Mesendoderm (in vitro differentiated cells): ENCODE results near the gene PCDHA13.
"Not testable (repeated sequence)": the region's sequence is repeated elsewhere in the genome, so short reads cannot be mapped to it uniquely, and the experiment has no call there.

ENCODE experiments used
- DNase-seq: peaks from one replicate; pipeline ENCODE4 v3.0.0; 2013
- H2AK5ac ChIP-seq: 2 replicates; pipeline ENCODE4 v1.6.1; 2013; ENCODE audit warnings: low read length, inconsistent platforms
- H2BK120ac ChIP-seq: 2 replicates; pipeline ENCODE4 v1.6.1; 2013; ENCODE audit warnings: low read depth, mild to moderate bottlenecking, low read length, moderate library complexity, mixed read lengths
- H2BK15ac ChIP-seq: replicated peaks from 2 replicates; pipeline ENCODE4 v1.6.1; 2013; ENCODE audit warnings: low read depth, mild to moderate bottlenecking, moderate library complexity
- H2BK5ac ChIP-seq: 2 replicates; pipeline ENCODE4 v1.6.1; 2013; ENCODE audit warnings: low read length, inconsistent platforms
- H3K18ac ChIP-seq: 2 replicates; pipeline ENCODE4 v1.6.1; 2013; ENCODE audit warnings: mild to moderate bottlenecking, low read length, mixed read lengths
- H3K23ac ChIP-seq: one replicate; pipeline ENCODE4 v1.6.1; 2013; ENCODE audit warnings: low read length
- H3K27ac ChIP-seq: 2 replicates; pipeline ENCODE4 v1.5.1; 2013; ENCODE audit warnings: low read depth, mild to moderate bottlenecking, inconsistent platforms, low read length, moderate library complexity
- H3K27me3 ChIP-seq: 2 replicates; pipeline ENCODE4 v1.6.1; 2013; ENCODE audit warnings: low read length, control low read depth, mild to moderate bottlenecking, inconsistent platforms; ENCODE audit not compliant: insufficient read depth, poor library complexity
- H3K36me3 ChIP-seq: 2 replicates; pipeline ENCODE4 v1.6.1; 2013; ENCODE audit warnings: low read length, inconsistent platforms; ENCODE audit not compliant: control insufficient read depth, insufficient read depth
- H3K4ac ChIP-seq: one replicate; pipeline ENCODE4 v1.6.1; 2013; ENCODE audit warnings: low read depth, mild to moderate bottlenecking, low read length, moderate library complexity
- H3K4me1 ChIP-seq: 2 replicates; pipeline ENCODE4 v1.6.1; 2013; ENCODE audit warnings: low read depth, low read length, inconsistent platforms; ENCODE audit not compliant: control insufficient read depth
- H3K4me2 ChIP-seq: 2 replicates; pipeline ENCODE4 v1.6.1; 2013; ENCODE audit warnings: low read length
- H3K4me3 ChIP-seq: 2 replicates; pipeline ENCODE4 v1.5.1; 2013; ENCODE audit warnings: mild to moderate bottlenecking, low read length
- H3K56ac ChIP-seq: one replicate; pipeline ENCODE4 v1.6.1; 2013; ENCODE audit warnings: low read length
- H3K79me1 ChIP-seq: 2 replicates; pipeline ENCODE4 v1.6.1; 2013; ENCODE audit warnings: low read length, inconsistent platforms
- H3K79me2 ChIP-seq: 2 replicates; pipeline ENCODE4 v1.6.1; 2013; ENCODE audit warnings: mild to moderate bottlenecking, low read length; ENCODE audit not compliant: control insufficient read depth, insufficient read depth
- H3K9ac ChIP-seq: 2 replicates; pipeline ENCODE4 v1.6.1; 2013; ENCODE audit warnings: low read length, inconsistent platforms
- H4K5ac ChIP-seq: one replicate; pipeline ENCODE4 v1.6.1; 2013; ENCODE audit warnings: low read length
- H4K8ac ChIP-seq: one replicate; pipeline ENCODE4 v1.6.1; 2013; ENCODE audit warnings: low read depth, mild to moderate bottlenecking, control low read depth, low read length, moderate library complexity
- WGBS: extraction: QIAGEN DNeasy Blood & Tissue Kit; methylation state at CpG from one replicate; pipeline ENCODE4 v1.1.7; 2013; ENCODE audit warnings: low lambda C conversion rate, missing lambda C conversion rate; ENCODE audit not compliant: insufficient coverage; ENCODE audit errors: extremely low coverage; 5-methylcytosine and 5-hydroxymethylcytosine counted together

PCDHA13 gene

DNA sequence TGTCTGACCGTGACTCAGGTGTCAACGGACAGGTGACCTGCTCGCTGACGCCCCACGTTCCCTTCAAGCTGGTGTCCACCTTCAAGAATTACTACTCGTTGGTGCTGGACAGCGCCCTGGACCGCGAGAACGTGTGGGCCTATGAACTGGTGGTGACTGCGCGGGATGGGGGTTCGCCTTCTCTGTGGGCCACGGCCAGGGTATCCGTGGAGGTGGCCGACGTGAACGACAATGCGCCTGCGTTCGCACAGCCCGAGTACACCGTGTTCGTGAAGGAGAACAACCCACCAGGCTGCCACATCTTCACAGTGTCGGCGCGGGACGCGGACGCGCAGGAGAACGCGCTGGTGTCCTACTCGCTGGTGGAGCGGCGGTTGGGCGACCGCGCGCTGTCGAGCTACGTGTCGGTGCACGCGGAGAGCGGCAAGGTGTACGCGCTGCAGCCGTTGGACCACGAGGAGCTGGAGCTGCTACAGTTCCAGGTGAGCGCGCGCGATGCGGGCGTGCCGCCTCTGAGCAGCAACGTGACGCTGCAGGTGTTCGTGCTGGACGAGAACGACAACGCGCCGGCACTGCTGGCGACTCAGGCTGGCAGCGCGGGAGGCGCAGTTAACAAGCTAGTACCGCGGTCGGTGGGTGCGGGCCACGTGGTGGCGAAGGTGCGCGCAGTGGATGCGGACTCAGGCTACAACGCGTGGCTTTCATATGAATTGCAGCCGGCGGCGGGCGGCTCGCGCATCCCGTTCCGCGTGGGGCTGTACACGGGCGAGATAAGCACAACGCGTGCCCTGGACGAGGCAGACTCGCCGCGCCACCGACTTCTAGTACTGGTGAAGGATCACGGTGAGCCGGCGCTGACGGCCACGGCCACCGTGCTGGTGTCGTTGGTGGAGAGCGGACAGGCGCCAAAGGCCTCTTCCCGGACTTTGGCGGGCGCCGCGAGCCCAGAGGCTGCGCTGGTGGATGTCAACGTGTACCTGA, 11.4 kb upstream of the PCDHA13 start:
- Histone ChIP-seq H2BK120ac (no peak overlapping the region), H3K79me1 (no peaks in the 10 kb centered on the region), H3K79me2 (no peaks in the 10 kb centered on the region), H3K23ac (no peak overlapping the region), H3K4me1 (no peaks in the 10 kb centered on the region), H3K9ac (no peak overlapping the region), H3K27me3 (no peaks in the 10 kb centered on the region), H3K18ac (no peak overlapping the region), H3K27ac (no peak overlapping the region), H2AK5ac (no peak overlapping the region), H2BK15ac (no peak overlapping the region), H2BK5ac (no peak overlapping the region), H3K36me3 (no peaks in the 10 kb centered on the region), H3K4me3 (no peak overlapping the region), H4K5ac (no peak overlapping the region), H3K56ac (no peak overlapping the region), H3K4me2 (no peak overlapping the region), H3K4ac (no peak overlapping the region), H4K8ac (no peak overlapping the region)
- WGBS = no CpG with 5 or more reads among the region's 114 CpGs
- DNase-seq = no peak

DNA sequence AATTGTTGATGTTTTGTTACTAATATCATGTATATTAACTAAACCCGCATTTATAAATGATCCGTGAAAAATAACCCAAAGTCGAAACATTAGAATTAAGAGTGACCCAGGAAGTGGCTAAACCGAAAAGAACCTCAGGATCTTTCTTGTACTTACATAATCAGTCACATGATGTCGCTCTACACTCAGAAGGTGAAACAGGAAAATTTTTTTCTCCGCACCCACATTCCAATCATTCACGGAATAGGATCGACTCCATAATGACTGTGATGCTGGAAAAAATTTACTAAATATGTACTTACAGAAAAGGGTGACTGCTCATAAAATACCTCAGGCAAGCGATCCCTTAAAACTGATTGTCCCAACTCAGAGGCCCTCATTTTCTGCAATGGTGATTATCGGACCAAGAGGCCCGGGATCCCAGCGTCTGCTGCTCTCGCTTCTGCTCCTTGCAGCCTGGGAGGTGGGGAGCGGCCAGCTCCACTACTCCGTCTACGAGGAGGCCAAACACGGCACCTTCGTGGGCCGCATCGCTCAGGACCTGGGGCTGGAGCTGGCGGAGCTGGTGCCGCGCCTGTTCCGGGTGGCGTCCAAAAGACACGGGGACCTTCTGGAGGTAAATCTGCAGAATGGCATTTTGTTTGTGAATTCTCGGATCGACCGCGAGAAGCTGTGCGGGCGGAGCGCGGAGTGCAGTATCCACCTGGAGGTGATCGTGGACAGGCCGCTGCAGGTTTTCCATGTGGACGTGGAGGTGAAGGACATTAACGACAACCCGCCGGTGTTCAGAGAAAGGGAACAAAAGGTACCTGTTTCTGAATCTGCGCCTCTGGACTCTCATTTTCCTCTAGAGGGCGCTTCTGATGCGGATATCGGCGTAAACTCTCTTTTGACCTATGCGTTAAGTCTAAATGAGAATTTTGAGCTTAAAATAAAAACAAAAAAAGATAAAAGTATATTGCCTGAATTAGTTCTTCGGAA, 6.5 kb upstream of the PCDHA13 start, which contains the start of gene PCDHA12:
PCDHA12 (plus strand) TSS at position 224 of the 981 bp plus-strand sequence; CDS start at position 389, 165 bp downstream.
- Histone ChIP-seq H3K23ac (no peak within 1 kb of the TSS), H2BK15ac (no peak within 1 kb of the TSS), H4K8ac (no peak within 1 kb of the TSS)

GRCh38 chr5:140876541-140877261, 5.2 kb upstream of the PCDHA13 start:
- not testable (repeated sequence) for H3K4ac ChIP-seq, H3K27ac ChIP-seq, H3K36me3 ChIP-seq, H3K79me1 ChIP-seq, H4K5ac ChIP-seq, H3K56ac ChIP-seq, H3K9ac ChIP-seq, H3K79me2 ChIP-seq, H3K4me1 ChIP-seq, H2BK15ac ChIP-seq, H3K4me2 ChIP-seq, H2BK120ac ChIP-seq, H2BK5ac ChIP-seq, H3K4me3 ChIP-seq, H3K27me3 ChIP-seq, H3K18ac ChIP-seq, DNase-seq, H4K8ac ChIP-seq, H2AK5ac ChIP-seq
- no CpG with 5 or more reads among the region's 80 CpGs for WGBS
- peak overlapping the region; percentile 16 for H3K23ac ChIP-seq

More for the DNA sequence above, 6.5 kb upstream of the PCDHA13 start, which contains the start of gene PCDHA12:
- no peak within 1 kb of the TSS for H4K5ac ChIP-seq
- peak within 1 kb of the TSS; percentile 85 for H3K56ac ChIP-seq
- H3K79me1 ChIP-seq = peaks cover 2% of the 10 kb centered on the region
- H3K36me3 ChIP-seq = no peaks in the 10 kb centered on the region
- H3K4me3 ChIP-seq = peak within 1 kb of the TSS; percentile 36
- peak within 1 kb of the TSS; percentile 25 for H3K4me2 ChIP-seq
- no peak within 1 kb of the TSS for H2AK5ac ChIP-seq
- H3K4me1 ChIP-seq = no peaks in the 10 kb centered on the region
- H3K9ac ChIP-seq = peak within 1 kb of the TSS; percentile 64
- H3K27ac ChIP-seq = no peak within 1 kb of the TSS
- H2BK5ac ChIP-seq = no peak within 1 kb of the TSS
- no peaks in the 10 kb centered on the region for H3K27me3 ChIP-seq
- H3K18ac ChIP-seq = no peak within 1 kb of the TSS
- no peak within 1 kb of the TSS for H3K4ac ChIP-seq
- peak; percentile 82 for DNase-seq
- no peak within 1 kb of the TSS for H2BK120ac ChIP-seq
- WGBS = no CpG with 5 or more reads among the region's 47 CpGs
- no peaks in the 10 kb centered on the region for H3K79me2 ChIP-seq

- H3K27me3 ChIP-seq = no peaks in the 10 kb centered on the region
- no peak overlapping the region for H4K5ac ChIP-seq
- no peaks in the 10 kb centered on the region for H3K4me1 ChIP-seq
- H3K27ac ChIP-seq = no peak overlapping the region
- no peak overlapping the region for H3K4me3 ChIP-seq
- H3K79me2 ChIP-seq = no peaks in the 10 kb centered on the region
- DNase-seq = no peak
- H2AK5ac ChIP-seq = no peak overlapping the region
- no peak overlapping the region for H2BK5ac ChIP-seq
- no peak overlapping the region for H3K18ac ChIP-seq
- no peak overlapping the region for H3K56ac ChIP-seq
- no peak overlapping the region for H4K8ac ChIP-seq
- no peak overlapping the region for H2BK15ac ChIP-seq
- no CpG with 5 or more reads among the region's 37 CpGs for WGBS
- peaks cover 2% of the 10 kb centered on the region for H3K79me1 ChIP-seq
- H2BK120ac ChIP-seq = no peak overlapping the region
- no peaks in the 10 kb centered on the region for H3K36me3 ChIP-seq
- H3K9ac ChIP-seq = no peak overlapping the region
- H3K23ac ChIP-seq = no peak overlapping the region
- H3K4me2 ChIP-seq = no peak overlapping the region
- H3K4ac ChIP-seq = no peak overlapping the region
Measured at GRCh38 chr5:140877262-140877581, 4.7 kb upstream of the PCDHA13 start.

DNA sequence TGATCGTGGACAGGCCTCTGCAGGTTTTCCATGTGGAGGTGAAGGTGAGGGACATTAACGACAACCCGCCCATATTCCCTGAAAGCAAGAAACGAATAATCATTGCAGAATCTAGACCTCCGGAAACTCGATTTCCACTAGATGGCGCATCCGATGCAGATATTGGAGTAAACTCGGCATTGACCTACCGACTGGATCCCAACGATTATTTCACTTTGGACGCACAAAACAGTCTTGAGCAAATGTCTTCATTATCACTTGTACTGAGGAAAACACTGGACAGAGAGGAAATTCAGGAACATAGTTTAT, 621 bp downstream of the PCDHA13 start:
- H3K27me3 ChIP-seq = no peaks in the 10 kb centered on the region
- H3K18ac ChIP-seq = no peak overlapping the region
- no peak overlapping the region for H3K4ac ChIP-seq
- no peak overlapping the region for H2BK120ac ChIP-seq
- no peaks in the 10 kb centered on the region for H3K79me2 ChIP-seq
- H2BK5ac ChIP-seq = no peak overlapping the region
- WGBS = no CpG with 5 or more reads among the region's 12 CpGs
- H3K4me2 ChIP-seq = no peak overlapping the region
- H4K8ac ChIP-seq = no peak overlapping the region
- no peak overlapping the region for H2AK5ac ChIP-seq
- H3K56ac ChIP-seq = no peak overlapping the region
- H3K4me1 ChIP-seq = no peaks in the 10 kb centered on the region
- H3K4me3 ChIP-seq = no peak overlapping the region
- H3K23ac ChIP-seq = no peak overlapping the region
- no peaks in the 10 kb centered on the region for H3K79me1 ChIP-seq
- H2BK15ac ChIP-seq = no peak overlapping the region
- no peak overlapping the region for H3K27ac ChIP-seq
- H4K5ac ChIP-seq = no peak overlapping the region
- no peak overlapping the region for H3K9ac ChIP-seq
- H3K36me3 ChIP-seq = no peaks in the 10 kb centered on the region
- DNase-seq = peak; percentile 77
